BJ (cell line): Measurements from ENCODE around the gene TNFRSF17. TPM values are rescaled to one million over a fixed set of nuclear protein-coding genes. Genes with fewer than 3 reads are reported as not detected.

Source experiments
- CTCF ChIA-PET: fragments of 350-600 bp; formaldehyde crosslinking; extraction: SDS; loops from one replicate; lab custom pipeline; 2021; ENCODE audit warnings: antibody characterized with exemption, inconsistent platforms; lab: Yijun Ruan, JAX
- POLR2A ChIA-PET: fragments of 300-600 bp; sonication (Branson Sonifier 250); formaldehyde crosslinking; extraction: SDS; loops from one replicate; lab custom pipeline; 2021; ENCODE audit warnings: antibody characterized with exemption; lab: Charles Lee
- DNase-seq: peaks from one replicate; pipeline ENCODE4 v3.0.0-alpha.2; 2011; ENCODE audit warnings: low read depth
- H3K27me3 ChIP-seq: 2 replicates; pipeline ENCODE4 v1.6.0; 2011; ENCODE audit warnings: low read length; ENCODE audit not compliant: control insufficient read depth, insufficient read depth
- H3K36me3 ChIP-seq: 2 replicates; pipeline ENCODE4 v1.5.1; 2011; ENCODE audit warnings: low read length; ENCODE audit not compliant: control insufficient read depth, insufficient read depth
- H3K4me3 ChIP-seq: 2 replicates; pipeline ENCODE4 v1.5.1; 2011; ENCODE audit warnings: low read depth, mild to moderate bottlenecking, control low read depth, low read length
- CTCF ChIP-seq: IDR thresholded peaks from 2 replicates; pipeline ENCODE4 v1.5.1; 2011; ENCODE audit warnings: low read depth, mild to moderate bottlenecking, control low read depth, inconsistent platforms, low read length, moderate library complexity; ENCODE audit not compliant: insufficient read depth
- polyA plus RNA-seq: library from polyadenylated mRNA; depleted of rRNA; stranded (reverse); fragments of >200 nt; gene quantifications from 2 replicates; pipeline ENCODE4 v1.2.3, GENCODE V29; 2011

TNFRSF17 gene
- polyA plus RNA-seq, 1 experiment = not detected

DNA sequence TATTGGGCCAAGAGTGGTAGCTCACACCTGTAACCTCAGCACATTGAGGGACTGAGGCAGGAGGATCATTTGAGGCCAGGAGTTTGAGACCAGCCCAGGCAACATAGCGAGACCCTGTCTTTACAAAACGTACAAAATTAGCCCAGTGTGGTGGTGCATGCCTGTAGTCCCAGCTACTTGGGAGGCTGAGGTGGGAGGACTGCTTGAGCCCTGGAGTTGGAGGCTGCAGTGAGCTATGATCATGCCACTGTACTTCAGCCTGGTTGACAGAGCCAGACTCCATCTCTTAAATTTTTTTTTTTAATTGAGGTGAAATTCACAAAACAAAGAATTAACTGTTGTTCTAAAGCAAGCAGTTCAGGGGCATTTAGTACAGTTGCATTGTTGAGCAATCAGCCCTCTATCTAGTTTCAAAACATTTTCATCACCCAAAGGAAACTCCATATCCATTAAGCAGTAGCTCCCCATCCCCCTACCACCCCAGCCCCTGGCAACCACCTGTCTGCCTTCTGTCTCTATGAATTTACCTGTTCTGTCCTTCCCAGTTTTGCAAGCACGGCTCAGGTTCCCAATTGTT, 27.1 kb downstream of the TNFRSF17 start:
- TF ChIP-seq CTCF = no peak
- no peak overlapping the region for H3K4me3 ChIP-seq
- H3K27me3 ChIP-seq = no peaks in the 10 kb centered on the region
- no peaks in the 10 kb centered on the region for H3K36me3 ChIP-seq
- POLR2A ChIA-PET = no interaction called here
- CTCF ChIA-PET = interaction anchor here (0.6 to 1.1 kb wide), 3 partner anchors 12 to 58 kb away, joined by 3 to 5 read pairs (median 3); no protein-coding TSS in a partner anchor
- no peak for DNase-seq

DNA sequence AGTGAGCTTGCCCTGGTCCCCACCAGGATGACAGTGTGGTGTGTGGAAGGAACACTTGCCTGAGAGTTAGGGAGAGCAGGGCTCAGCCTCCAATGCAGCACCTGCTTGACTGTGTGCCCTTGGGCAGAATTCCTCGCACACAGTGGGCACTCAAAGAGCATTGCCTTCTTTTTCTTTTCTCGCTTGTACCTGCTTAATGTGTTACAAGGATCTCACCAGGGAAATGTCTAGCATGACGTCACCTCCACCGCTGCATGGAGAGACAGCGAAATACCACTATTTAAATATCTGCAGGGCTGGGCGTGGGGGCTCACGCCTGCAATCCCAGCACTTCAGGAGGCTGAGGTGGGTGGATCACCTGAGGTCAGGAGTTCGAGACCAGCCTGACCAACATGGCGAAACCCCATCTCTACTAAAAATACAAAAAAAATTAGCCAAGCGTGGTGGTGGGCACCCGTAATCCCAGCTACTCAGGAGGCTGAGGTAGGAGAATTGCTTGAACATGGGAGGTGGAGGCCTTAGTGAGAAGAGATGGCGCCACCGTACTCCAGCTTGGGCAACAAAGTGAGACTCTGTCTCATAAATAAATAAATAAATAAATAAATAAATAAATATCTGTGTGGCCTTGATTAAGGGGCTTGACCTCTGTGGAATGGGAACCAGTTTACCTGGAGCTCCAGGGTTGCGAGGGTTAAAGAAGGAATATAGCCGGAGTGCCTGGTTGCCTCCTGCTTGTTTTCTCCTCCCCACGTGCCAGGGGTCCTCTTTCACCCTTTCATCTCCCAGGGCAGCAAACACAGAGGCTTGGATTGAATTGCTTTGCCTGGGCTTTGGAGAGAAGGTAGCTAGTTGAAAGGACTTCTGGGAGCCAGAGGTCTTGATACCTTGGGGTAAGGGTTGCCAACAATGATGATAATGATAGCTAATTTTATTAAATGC, 27.8 kb downstream of the TNFRSF17 start:
- Histone ChIP-seq H3K4me3 (no peak overlapping the region), H3K27me3 (no peaks in the 10 kb centered on the region), H3K36me3 (no peaks in the 10 kb centered on the region)
- ChIA-PET POLR2A (no interaction called here), CTCF (interaction anchor here (0.6 to 1.1 kb wide), 2 partner anchors 9 to 58 kb away, joined by 3 to 5 read pairs; no protein-coding TSS in a partner anchor)
- DNase-seq = no peak
- no peak for TF ChIP-seq CTCF

GRCh38 chr16:11994143-11995119, 29.4 kb downstream of the TNFRSF17 start:
- no peaks in the 10 kb centered on the region for H3K27me3 ChIP-seq
- no peak for DNase-seq
- no peak for TF ChIP-seq CTCF
- POLR2A ChIA-PET = no interaction called here
- CTCF ChIA-PET = no interaction called here
- H3K36me3 ChIP-seq = no peaks in the 10 kb centered on the region
- no peak overlapping the region for H3K4me3 ChIP-seq

GRCh38 chr16:11996433-11997330, 31.7 kb downstream of the TNFRSF17 start:
- H3K27me3 ChIP-seq = no peaks in the 10 kb centered on the region
- TF ChIP-seq CTCF = no peak
- ChIA-PET POLR2A (no interaction called here), CTCF (interaction anchor here (2.4 kb wide), 1 partner anchor 71 kb away, joined by 8 read pairs; no protein-coding TSS in a partner anchor)
- no peak for DNase-seq
- H3K4me3 ChIP-seq = no peak overlapping the region
- peaks cover 2% of the 10 kb centered on the region; the same call in 1 of the 2 replicates for H3K36me3 ChIP-seq
